Measurements from ENCODE around the gene ST8SIA2.

Gene ST8SIA2

GRCh38 chr15:92365084-92365483 lies 28.6 kb upstream of the ST8SIA2 start:
- H3K4me3 ChIP-seq (ENCODE audit: low read depth, low read length) = no peak overlapping the region
- no peak for DNase-seq (ENCODE audit: low read depth)
- TF ChIP-seq CTCF (IDR thresholded peaks at IDR 0.05; ENCODE audit: insufficient read depth, low read depth, low read length, missing control alignments) = no peak

GRCh38 chr15:92365906-92366305 lies 27.8 kb upstream of the ST8SIA2 start:
- no peak for DNase-seq (ENCODE audit: low read depth)
- H3K4me3 ChIP-seq (ENCODE audit: low read depth, low read length) = no peak overlapping the region
- no peak for TF ChIP-seq CTCF (IDR thresholded peaks at IDR 0.05; ENCODE audit: insufficient read depth, low read depth, low read length, missing control alignments)

GRCh38 chr15:92366381-92366780 lies 27.3 kb upstream of the ST8SIA2 start:
- no peak for TF ChIP-seq CTCF (IDR thresholded peaks at IDR 0.05; ENCODE audit: insufficient read depth, low read depth, low read length, missing control alignments)
- no peak overlapping the region for H3K4me3 ChIP-seq (ENCODE audit: low read depth, low read length)
- DNase-seq (ENCODE audit: low read depth) = no peak

GRCh38 chr15:92375057-92375456 lies 18.6 kb upstream of the ST8SIA2 start:
- no peak for TF ChIP-seq CTCF (IDR thresholded peaks at IDR 0.05; ENCODE audit: insufficient read depth, low read depth, low read length, missing control alignments)
- no peak overlapping the region for H3K4me3 ChIP-seq (ENCODE audit: low read depth, low read length)
- DNase-seq (ENCODE audit: low read depth) = no peak

- no peak overlapping the region for H3K4me3 ChIP-seq (ENCODE audit: low read depth, low read length)
- no peak for TF ChIP-seq CTCF (IDR thresholded peaks at IDR 0.05; ENCODE audit: insufficient read depth, low read depth, low read length, missing control alignments)
- no peak for DNase-seq (ENCODE audit: low read depth)
Measured at GRCh38 chr15:92376109-92376508, 17.6 kb upstream of the ST8SIA2 start.

- no peak for TF ChIP-seq CTCF (IDR thresholded peaks at IDR 0.05; ENCODE audit: insufficient read depth, low read depth, low read length, missing control alignments)
- no peak overlapping the region for H3K4me3 ChIP-seq (ENCODE audit: low read depth, low read length)
- DNase-seq (ENCODE audit: low read depth) = no peak
Measured at GRCh38 chr15:92377083-92377789, 16.4 kb upstream of the ST8SIA2 start.
